Measurements from ENCODE around the gene MLLT3.

GRCh38 chr9:20325008-20325407, 297.3 kb downstream of the MLLT3 start:
- TF ChIP-seq CTCF (IDR thresholded peaks at IDR 0.05 in 4 of 5, conservative IDR thresholded peaks at IDR 0.05 in 1 of 5) (no peak), POLR2A (IDR thresholded peaks at IDR 0.05) (no peak)
